ENCODE results near the gene VWA7.

The VWA7 gene

GRCh38 chr6:31785475-31785874, 8.3 kb upstream of the VWA7 start (continued):
- TF ChIP-seq, protein P1, sequence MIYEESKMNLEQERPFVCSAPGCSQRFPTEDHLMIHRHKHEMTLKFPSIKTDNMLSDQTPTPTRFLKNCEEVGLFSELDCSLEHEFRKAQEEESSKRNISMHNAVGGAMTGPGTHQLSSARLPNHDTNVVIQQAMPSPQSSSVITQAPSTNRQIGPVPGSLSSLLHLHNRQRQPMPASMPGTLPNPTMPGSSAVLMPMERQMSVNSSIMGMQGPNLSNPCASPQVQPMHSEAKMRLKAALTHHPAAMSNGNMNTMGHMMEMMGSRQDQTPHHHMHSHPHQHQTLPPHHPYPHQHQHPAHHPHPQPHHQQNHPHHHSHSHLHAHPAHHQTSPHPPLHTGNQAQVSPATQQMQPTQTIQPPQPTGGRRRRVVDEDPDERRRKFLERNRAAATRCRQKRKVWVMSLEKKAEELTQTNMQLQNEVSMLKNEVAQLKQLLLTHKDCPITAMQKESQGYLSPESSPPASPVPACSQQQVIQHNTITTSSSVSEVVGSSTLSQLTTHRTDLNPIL (CRISPR knock-in tag; IDR thresholded peaks at IDR 0.05; ENCODE audit: low read depth), result no peak
- TF ChIP-seq ARNTL (CRISPR knock-in tag; IDR thresholded peaks at IDR 0.05; ENCODE audit: borderline replicate concordance, low read depth) (no peak), ISL1 (CRISPR knock-in tag; IDR thresholded peaks at IDR 0.05) (no peak), ZFP3 (CRISPR knock-in tag; IDR thresholded peaks at IDR 0.05) (no peak), OSR1 (CRISPR knock-in tag; IDR thresholded peaks at IDR 0.05) (no peak), ZC3H10 (CRISPR knock-in tag; IDR thresholded peaks at IDR 0.05) (no peak), TOX (CRISPR knock-in tag; IDR thresholded peaks at IDR 0.05; ENCODE audit: borderline replicate concordance) (no peak)

GRCh38 chr6:31784098-31784925, 7.2 kb upstream of the VWA7 start:
- TF ChIP-seq POU6F1 (CRISPR knock-in tag; IDR thresholded peaks at IDR 0.05; ENCODE audit: borderline replicate concordance, low read depth) (no peak), ZNF70 (CRISPR knock-in tag; IDR thresholded peaks at IDR 0.05) (no peak), CSDC2 (CRISPR knock-in tag; IDR thresholded peaks at IDR 0.05) (no peak), ESRRG (CRISPR knock-in tag; IDR thresholded peaks at IDR 0.05) (no peak), TOX (CRISPR knock-in tag; IDR thresholded peaks at IDR 0.05; ENCODE audit: borderline replicate concordance) (no peak), OSR1 (CRISPR knock-in tag; IDR thresholded peaks at IDR 0.05) (no peak), GLIS3 (CRISPR knock-in tag; IDR thresholded peaks at IDR 0.05) (no peak), ZFP30 (CRISPR knock-in tag; IDR thresholded peaks at IDR 0.05) (no peak), ARNTL (CRISPR knock-in tag; IDR thresholded peaks at IDR 0.05; ENCODE audit: borderline replicate concordance, low read depth) (no peak), CSRNP3 (CRISPR knock-in tag; IDR thresholded peaks at IDR 0.05) (no peak)
- TF ChIP-seq, protein P1 (CRISPR knock-in tag; IDR thresholded peaks at IDR 0.05; ENCODE audit: low read depth), result no peak
- no peak for ATAC-seq

DNA sequence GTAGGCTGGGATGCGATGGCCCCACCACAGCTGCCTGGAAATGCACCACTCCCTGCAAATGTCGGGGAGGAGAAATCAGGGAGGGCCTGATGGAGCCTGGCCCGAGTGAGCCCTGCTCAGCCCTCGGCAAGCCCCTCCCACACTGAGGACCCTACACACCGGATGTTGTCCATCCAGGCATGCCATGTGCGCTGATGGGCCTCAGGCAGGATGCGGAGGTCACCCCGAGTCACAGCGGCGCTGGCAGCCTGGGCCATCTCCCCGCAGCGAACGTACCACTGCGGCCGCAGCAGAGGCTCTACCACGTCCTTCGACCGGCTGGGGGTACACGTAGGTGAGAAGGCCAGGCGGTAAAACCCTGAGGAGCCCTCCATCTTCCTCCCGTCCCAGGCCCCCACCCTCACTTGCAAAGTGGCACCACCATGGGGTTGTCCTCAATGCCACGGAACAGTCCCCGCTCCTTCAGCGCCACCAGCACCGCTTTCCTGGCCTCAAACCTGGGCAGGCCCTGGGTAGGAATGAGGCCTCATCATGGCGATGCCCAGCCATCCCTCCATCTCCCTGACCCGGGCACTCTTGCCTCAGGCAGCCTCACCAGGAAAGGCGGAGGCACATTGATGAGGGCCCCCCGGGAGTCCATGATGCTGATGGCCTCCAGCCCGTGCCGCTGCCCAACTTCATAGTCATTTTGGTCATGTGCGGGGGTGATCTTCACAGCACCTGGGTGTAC, 5.2 kb upstream of the VWA7 start:
- ATAC-seq, result no peak

More for the DNA sequence above, 5.2 kb upstream of the VWA7 start:
- TF ChIP-seq SNAI2 (CRISPR knock-in tag; IDR thresholded peaks at IDR 0.05) (no peak), GLIS3 (CRISPR knock-in tag; IDR thresholded peaks at IDR 0.05) (no peak), ZNF70 (CRISPR knock-in tag; IDR thresholded peaks at IDR 0.05) (no peak), PATZ1 (CRISPR knock-in tag; IDR thresholded peaks at IDR 0.05; ENCODE audit: borderline replicate concordance) (no peak), ARNTL (CRISPR knock-in tag; IDR thresholded peaks at IDR 0.05; ENCODE audit: borderline replicate concordance, low read depth) (no peak), ZNF8 (CRISPR knock-in tag; IDR thresholded peaks at IDR 0.05) (no peak), CSDC2 (CRISPR knock-in tag; IDR thresholded peaks at IDR 0.05) (no peak), POU6F1 (CRISPR knock-in tag; IDR thresholded peaks at IDR 0.05; ENCODE audit: borderline replicate concordance, low read depth) (no peak), ZFP30 (CRISPR knock-in tag; IDR thresholded peaks at IDR 0.05) (no peak), ZC3H10 (CRISPR knock-in tag; IDR thresholded peaks at IDR 0.05) (no peak), TCF4 (CRISPR knock-in tag; IDR thresholded peaks at IDR 0.05; ENCODE audit: borderline replicate concordance) (no peak)

All from SK-N-SH treated with all-trans-retinoic acid at 6 μM for 48 hours (cell line).